HL-60/S4 treated with retinoic acid at 250 ng/mL for 4 days and 3 days (cell line): Measurements from ENCODE around the gene FBRSL1.

Experiments
- in situ Hi-C: fragments of 300-500 bp; cut with MboI; formaldehyde crosslinking; loops from 2 replicates; pipeline ENCODE4 v1.7.0; 2022; ENCODE audit warnings: low sequenced_read_pairs

FBRSL1 gene

GRCh38 chr12:132482771-132483170 is 7.2 kb upstream of the FBRSL1 start:
- in situ Hi-C loops, result no loop called here

- in situ Hi-C loops, result no loop called here
Observed at GRCh38 chr12:132483208-132483607, 6.7 kb upstream of the FBRSL1 start.

- in situ Hi-C loops, result no loop called here
Observed at GRCh38 chr12:132483612-132484011, 6.3 kb upstream of the FBRSL1 start.

GRCh38 chr12:132484183-132484890 is 5.6 kb upstream of the FBRSL1 start:
- in situ Hi-C loops, result no loop called here

- in situ Hi-C loops, result no loop called here
Observed at GRCh38 chr12:132484891-132485441, 5.0 kb upstream of the FBRSL1 start.

GRCh38 chr12:132485619-132486018 is 4.3 kb upstream of the FBRSL1 start:
- in situ Hi-C loops, result no loop called here

- in situ Hi-C loops, result no loop called here
Observed at GRCh38 chr12:132486168-132486567, 3.8 kb upstream of the FBRSL1 start.

GRCh38 chr12:132486576-132486975 is 3.4 kb upstream of the FBRSL1 start:
- in situ Hi-C loops, result no loop called here

GRCh38 chr12:132487311-132487741 is 2.6 kb upstream of the FBRSL1 start:
- in situ Hi-C loops, result no loop called here

- in situ Hi-C loops, result no loop called here
Observed at GRCh38 chr12:132488127-132489077, 1.5 kb upstream of the FBRSL1 start.

- in situ Hi-C loops, result no loop called here
Observed at GRCh38 chr12:132489078-132489601, 811 bp upstream of the FBRSL1 start.

GRCh38 chr12:132490422-132491137 is 629 bp downstream of the FBRSL1 start:
- in situ Hi-C loops, result no loop called here

GRCh38 chr12:132491138-132491663 is 1.2 kb downstream of the FBRSL1 start:
- in situ Hi-C loops, result no loop called here

GRCh38 chr12:132491761-132492378 is 1.9 kb downstream of the FBRSL1 start:
- in situ Hi-C loops, result no loop called here

GRCh38 chr12:132492522-132492921 is 2.6 kb downstream of the FBRSL1 start:
- in situ Hi-C loops, result no loop called here

- in situ Hi-C loops, result no loop called here
Observed at GRCh38 chr12:132492951-132493350, 3.0 kb downstream of the FBRSL1 start.

- in situ Hi-C loops, result no loop called here
Observed at GRCh38 chr12:132493482-132494178, 3.7 kb downstream of the FBRSL1 start.

- in situ Hi-C loops, result no loop called here
Observed at GRCh38 chr12:132494294-132495164, 4.6 kb downstream of the FBRSL1 start.

GRCh38 chr12:132495165-132495544 is 5.2 kb downstream of the FBRSL1 start:
- in situ Hi-C loops, result no loop called here
